ENCODE results near the gene SMARCC2. TPM values are rescaled to one million over a fixed set of nuclear protein-coding genes. Genes with fewer than 3 reads are reported as not detected.

SMARCC2 gene
- total and polyA plus RNA-seq, 5 experiments from 2014 or later = 46.3 to 197 (median 70.4) TPM

DNA sequence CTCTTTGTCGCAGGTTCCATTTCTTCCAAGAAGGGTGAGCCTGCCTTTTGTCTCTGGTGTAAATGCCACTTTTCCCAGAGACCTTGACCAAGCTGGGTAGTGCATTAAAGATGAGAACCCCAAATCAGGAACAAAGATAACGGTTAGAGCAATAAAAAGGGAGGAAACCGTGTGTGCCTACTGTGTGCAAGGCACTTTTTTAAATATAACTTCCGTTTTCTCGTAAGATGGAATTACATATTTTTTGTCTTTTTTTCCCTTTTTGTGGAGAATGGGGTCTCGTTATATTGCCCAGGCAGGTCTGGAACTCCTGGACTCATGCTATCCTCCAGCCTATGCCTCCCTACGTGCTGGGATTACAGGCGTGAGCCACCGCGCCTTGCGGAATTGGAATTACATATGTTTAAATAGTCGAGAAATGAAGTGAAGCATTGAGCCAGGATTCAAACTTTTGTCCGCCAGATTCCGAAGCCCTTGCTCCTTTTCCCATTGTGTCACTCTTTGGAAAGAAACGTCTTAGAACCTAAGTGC, 34.4 kb upstream of the SMARCC2 start:
- no peak for ATAC-seq
- H3K36me3 Mint-ChIP-seq = peaks cover 0 to 7% (median 0%) of the 10 kb centered on the region in 3 donors
- DNase-seq = no peak
- peaks cover 27 to 54% (median 47%) of the 10 kb centered on the region in 4 donors for H3K4me1 Mint-ChIP-seq
- H3K27ac Mint-ChIP-seq = peak overlapping the region; percentile 71 to 100 (median 94)
- H3K27me3 Mint-ChIP-seq = no peaks in the 10 kb centered on the region
- POLR2A ChIA-PET = interaction anchor here (0.7 to 4.2 kb wide), 10 partner anchors 16 to 1234 kb away, joined by 3 to 88 read pairs (median 10); partner anchors contain the start of genes ANKRD52, ESYT1, PA2G4 and RPL41
- peak overlapping the region; percentile 83 to 100 (median 97) for H3K4me3 Mint-ChIP-seq
- H3K9me3 Mint-ChIP-seq = no peaks in the 10 kb centered on the region

DNA sequence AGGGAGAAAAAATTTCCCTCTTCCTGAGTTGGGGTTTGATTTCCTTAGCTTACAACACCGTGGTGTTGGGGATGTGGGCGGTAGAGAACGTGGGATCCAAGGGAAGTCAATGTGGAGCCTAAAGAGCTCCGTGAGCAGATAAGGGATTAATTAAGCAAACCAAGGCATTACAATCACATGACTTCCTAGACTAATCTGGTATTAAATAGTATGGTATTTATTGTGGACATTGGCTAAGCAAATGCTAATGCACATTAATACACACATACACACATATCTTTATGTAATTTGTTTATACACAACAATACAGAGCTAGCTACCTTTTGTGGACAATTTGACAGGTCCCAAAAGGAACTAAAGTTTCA, 33.2 kb upstream of the SMARCC2 start:
- Mint-ChIP-seq H3K4me1 (peaks cover 27 to 56% (median 47%) of the 10 kb centered on the region in 4 donors), H3K27ac (peak overlapping the region; percentile 97 to 100 (median 99)), H3K9me3 (no peaks in the 10 kb centered on the region), H3K4me3 (peak overlapping the region; percentile 97 to 100 (median 98)), H3K27me3 (no peaks in the 10 kb centered on the region), H3K36me3 (peaks cover 0 to 7% (median 0%) of the 10 kb centered on the region in 3 donors)
- POLR2A ChIA-PET = interaction anchor here (0.7 to 4.2 kb wide), 34 partner anchors 8 to 1008 kb away, joined by 3 to 88 read pairs (median 7); partner anchors contain the start of genes ANKRD52, BAZ2A, CNPY2 and COQ10A
- no peak for DNase-seq
- ATAC-seq = no peak

- Mint-ChIP-seq H3K27ac (peak within 1 kb of the TSS; percentile 97 to 100 (median 99)), H3K4me3 (peak within 1 kb of the TSS; percentile 97 to 100 (median 98)), H3K9me3 (no peaks in the 10 kb centered on the region), H3K27me3 (no peaks in the 10 kb centered on the region), H3K4me1 (peaks cover 27 to 58% (median 47%) of the 10 kb centered on the region in 4 donors), H3K36me3 (peaks cover 0 to 4% (median 0%) of the 10 kb centered on the region in 3 donors)
- POLR2A ChIA-PET = interaction anchor here (0.5 to 4.2 kb wide), 49 partner anchors 9 to 1009 kb away, joined by 3 to 88 read pairs (median 6); partner anchors contain the start of genes ANKRD52, BAZ2A, CNPY2 and COQ10A
- ATAC-seq (peak; percentile 78 to 82), DNase-seq (peak; percentile 84 to 96 (median 91))
These were observed 32.7 kb upstream of the SMARCC2 start, which contains the start of gene RNF41 for GRCh38 chr12:56221757-56222530. Gene RNF41, minus strand, starts transcription at chr12:56221922. Its CDS starts 7,875 bp downstream, at chr12:56214047.

DNA sequence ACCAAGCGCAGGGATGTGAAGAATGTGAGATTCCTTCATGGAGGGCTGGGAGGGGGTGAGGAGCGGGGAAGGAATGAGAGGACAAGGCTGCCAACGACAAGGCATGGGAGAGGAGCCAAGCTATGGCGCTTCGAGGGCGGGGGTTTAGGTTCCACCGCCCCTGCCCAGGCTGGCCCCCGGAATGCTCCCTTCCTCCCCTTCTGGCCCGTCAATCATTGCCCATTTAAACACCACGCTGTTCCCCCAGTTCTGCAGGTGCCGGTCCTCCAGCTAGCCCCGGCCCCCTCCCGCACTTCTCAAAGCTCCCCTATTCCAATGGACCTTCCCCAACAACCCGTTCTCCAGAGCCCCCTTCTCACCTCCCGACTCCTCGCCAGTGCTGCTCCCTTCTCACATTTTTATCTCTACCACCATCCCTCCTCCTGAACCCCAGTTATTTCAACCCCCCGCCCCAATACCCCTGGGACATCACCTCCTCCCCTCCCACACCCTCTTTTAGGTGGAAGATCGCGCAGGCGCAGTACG, 32.0 kb upstream of the SMARCC2 start:
- Mint-ChIP-seq H3K4me1 (peaks cover 27 to 62% (median 51%) of the 10 kb centered on the region in 4 donors), H3K27me3 (no peaks in the 10 kb centered on the region), H3K36me3 (peaks cover 0 to 7% (median 0%) of the 10 kb centered on the region in 3 donors), H3K9me3 (no peaks in the 10 kb centered on the region), H3K4me3 (peak overlapping the region; percentile 97 to 100 (median 98)), H3K27ac (peak overlapping the region; percentile 97 to 100 (median 99))
- peak; percentile 22 to 35 for ATAC-seq
- POLR2A ChIA-PET = interaction anchor here (0.6 to 4.2 kb wide), 40 partner anchors 8 to 504 kb away, joined by 3 to 88 read pairs (median 7); partner anchors contain the start of genes ANKRD52, BAZ2A, CNPY2 and COQ10A
- DNase-seq = no peak

- Mint-ChIP-seq H3K9me3 (no peaks in the 10 kb centered on the region), H3K4me1 (peaks cover 27 to 60% (median 51%) of the 10 kb centered on the region in 4 donors), H3K27me3 (no peaks in the 10 kb centered on the region), H3K4me3 (peak overlapping the region; percentile 97 to 100 (median 98)), H3K36me3 (peaks cover 0 to 9% (median 0%) of the 10 kb centered on the region in 3 donors), H3K27ac (peak overlapping the region; percentile 97 to 100 (median 99))
- ATAC-seq = no peak
- POLR2A ChIA-PET = interaction anchor here (0.6 to 4.2 kb wide), 22 partner anchors 9 to 434 kb away, joined by 3 to 88 read pairs (median 6); partner anchors contain the start of genes ANKRD52, CNPY2, IL23A and PA2G4
- peak in 2 of 10 donors; percentile 12 to 19 for DNase-seq
These were observed 31.4 kb upstream of the SMARCC2 start for GRCh38 chr12:56220611-56221231.

- Mint-ChIP-seq H3K4me3 (peak overlapping the region in 8 of 10 donors; percentile 22 to 69 (median 52)), H3K9me3 (no peaks in the 10 kb centered on the region), H3K36me3 (peaks cover 0 to 15% (median 0%) of the 10 kb centered on the region in 3 donors), H3K27me3 (no peaks in the 10 kb centered on the region), H3K4me1 (peaks cover 21 to 56% (median 48%) of the 10 kb centered on the region in 4 donors), H3K27ac (peak overlapping the region in 4 of 10 donors; percentile 18 to 80 (median 46))
- DNase-seq (no peak), ATAC-seq (no peak)
- POLR2A ChIA-PET = interaction anchor here (0.7 to 4.2 kb wide), 7 partner anchors 8 to 244 kb away, joined by 3 to 88 read pairs (median 7); partner anchors contain the start of genes ANKRD52, CNPY2, RPL41 and SMARCC2
These were observed 30.6 kb upstream of the SMARCC2 start for GRCh38 chr12:56219840-56220239.

DNA sequence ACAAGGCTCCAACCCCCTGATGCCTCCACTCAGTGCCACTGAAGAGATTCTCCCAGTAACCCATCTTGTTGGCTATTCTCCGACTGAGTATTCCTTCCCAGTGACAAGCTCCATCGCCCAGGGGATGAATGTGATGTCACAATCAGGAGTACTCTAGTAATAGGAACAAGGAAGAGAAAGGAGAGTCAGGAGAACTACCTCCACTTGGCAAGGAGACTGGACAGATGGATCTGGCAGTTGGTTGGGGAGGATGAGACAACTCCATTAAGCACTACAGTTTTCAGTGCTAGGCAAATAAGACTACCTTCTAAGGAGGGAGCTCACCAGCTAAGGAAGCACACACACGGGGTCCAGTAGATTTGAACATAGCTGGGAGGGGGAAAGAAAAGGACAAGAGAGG, 27.2 kb upstream of the SMARCC2 start:
- POLR2A ChIA-PET = interaction anchor here (0.7 to 0.8 kb wide), 2 partner anchors 9 to 106 kb away, joined by 3 read pairs; no protein-coding TSS in a partner anchor
- Mint-ChIP-seq H3K4me1 (peaks cover 10 to 34% (median 21%) of the 10 kb centered on the region in 4 donors), H3K9me3 (no peaks in the 10 kb centered on the region), H3K4me3 (no peak overlapping the region), H3K27ac (peak overlapping the region in 5 of 10 donors; percentile 28 to 62 (median 48)), H3K36me3 (peaks cover 4 to 46% (median 5%) of the 10 kb centered on the region in 3 donors), H3K27me3 (no peaks in the 10 kb centered on the region)
- no peak for DNase-seq
- no peak for ATAC-seq

DNA sequence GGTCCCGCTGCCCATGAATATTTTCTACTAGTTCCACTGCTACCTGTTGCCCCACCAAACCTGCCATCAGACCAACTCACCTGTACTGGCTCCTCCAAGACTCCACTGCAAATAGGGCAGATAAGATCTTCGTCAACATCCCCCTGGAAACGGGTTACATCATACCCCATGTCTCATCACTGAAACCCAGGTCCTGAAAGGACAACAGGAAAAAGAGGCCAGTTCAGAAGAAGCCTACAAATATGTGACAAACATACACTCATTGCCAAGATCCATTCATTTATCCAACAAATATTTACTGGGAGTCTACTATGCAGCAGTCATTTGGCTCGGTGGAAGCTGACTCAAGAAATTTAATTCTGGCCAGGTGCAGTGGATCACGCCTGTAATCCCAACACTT, 24.6 kb upstream of the SMARCC2 start:
- H3K4me1 Mint-ChIP-seq = peaks cover 2 to 19% (median 11%) of the 10 kb centered on the region in 4 donors
- H3K36me3 Mint-ChIP-seq = peaks cover 4 to 70% (median 5%) of the 10 kb centered on the region in 3 donors
- peak overlapping the region in 3 of 10 donors; percentile 30 to 72 (median 43) for H3K27ac Mint-ChIP-seq

DNA sequence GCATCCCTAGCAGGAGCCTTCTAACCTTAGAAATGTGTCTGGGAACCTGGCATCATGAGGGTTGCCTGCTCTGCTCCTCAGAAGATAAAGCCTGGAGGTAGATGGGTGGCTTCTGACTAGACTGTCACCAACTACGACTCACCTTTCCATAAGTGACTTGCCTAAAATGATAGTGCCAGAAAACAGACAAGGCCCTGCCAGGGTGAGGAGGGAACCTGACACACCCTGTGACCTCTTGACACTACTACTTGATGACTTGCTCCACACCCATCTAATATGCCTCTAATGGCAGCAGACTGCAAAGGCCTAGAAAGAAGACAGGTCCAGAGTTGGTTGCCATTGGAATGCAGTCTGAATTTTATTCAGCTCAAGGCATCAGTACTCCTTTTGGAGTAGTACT, 23.1 kb upstream of the SMARCC2 start:
- POLR2A ChIA-PET = interaction anchor here (0.5 to 1.4 kb wide), 2 partner anchors 8 to 56 kb away, joined by 3 to 5 read pairs; no protein-coding TSS in a partner anchor
- Mint-ChIP-seq H3K36me3 (peaks cover 4 to 83% (median 8%) of the 10 kb centered on the region in 3 donors), H3K27me3 (no peaks in the 10 kb centered on the region), H3K4me3 (no peak overlapping the region), H3K4me1 (peaks cover 2 to 15% (median 11%) of the 10 kb centered on the region in 4 donors), H3K27ac (no peak overlapping the region), H3K9me3 (no peaks in the 10 kb centered on the region)
- ATAC-seq = no peak
- DNase-seq = no peak

More for the DNA sequence above, 24.6 kb upstream of the SMARCC2 start:
- DNase-seq = no peak
- H3K27me3 Mint-ChIP-seq = no peaks in the 10 kb centered on the region
- no peak overlapping the region for H3K4me3 Mint-ChIP-seq
- ATAC-seq = no peak
- no peaks in the 10 kb centered on the region for H3K9me3 Mint-ChIP-seq
- POLR2A ChIA-PET = interaction anchor here (0.6 to 1.2 kb wide), 2 partner anchors 67 to 274 kb away, joined by 4 to 7 read pairs; no protein-coding TSS in a partner anchor

- H3K27me3 Mint-ChIP-seq = no peaks in the 10 kb centered on the region
- no peaks in the 10 kb centered on the region for H3K9me3 Mint-ChIP-seq
- POLR2A ChIA-PET = interaction anchor here (0.8 to 4.1 kb wide), 5 partner anchors 8 to 260 kb away, joined by 3 to 18 read pairs (median 3); partner anchors contain the start of genes RNF41, SMARCC2 and SPRYD4
- no peak overlapping the region for H3K4me3 Mint-ChIP-seq
- H3K36me3 Mint-ChIP-seq = peaks cover 0 to 82% (median 6%) of the 10 kb centered on the region in 3 donors
- DNase-seq (no peak), ATAC-seq (peak in 1 of 2 donors; percentile 39)
- peak overlapping the region in 4 of 10 donors; percentile 37 to 60 (median 49) for H3K27ac Mint-ChIP-seq
- H3K4me1 Mint-ChIP-seq = peaks cover 0 to 3% (median under 1%) of the 10 kb centered on the region in 4 donors
These were observed 18.7 kb upstream of the SMARCC2 start for GRCh38 chr12:56208006-56208405.

- Mint-ChIP-seq H3K36me3 (peaks cover 0 to 69% (median 4%) of the 10 kb centered on the region in 3 donors), H3K27me3 (no peaks in the 10 kb centered on the region), H3K4me3 (no peak overlapping the region), H3K27ac (peak overlapping the region in 6 of 10 donors; percentile 8 to 73 (median 52)), H3K9me3 (no peaks in the 10 kb centered on the region), H3K4me1 (peaks cover 1 to 4% (median 3%) of the 10 kb centered on the region in 4 donors)
- DNase-seq = peak in 6 of 10 donors; percentile 8 to 30 (median 26)
- ATAC-seq = peak; percentile 54 to 65
- POLR2A ChIA-PET = interaction anchor here (0.5 to 4.1 kb wide), 6 partner anchors 15 to 262 kb away, joined by 3 to 18 read pairs (median 5); partner anchors contain the start of genes RNF41, SMARCC2 and SPRYD4
These were observed 17.3 kb upstream of the SMARCC2 start for GRCh38 chr12:56206452-56207166.
